Thyroid gland (tissue), 4 donors: ENCODE measurements around the gene BTRC. TPM values are rescaled to one million over a fixed set of nuclear protein-coding genes. Genes with fewer than 3 reads are reported as not detected.

ENCODE experiments used
- DNase-seq, 2 donors: peaks; one replicate each; pipeline ENCODE4 v3.0.0-alpha.2; 2019
- H3K27ac ChIP-seq, 3 donors: fragments of 200-600 bp; sonication (generic); 1 replicate in 2 of 3; 2 replicates in 1 of 3; pipeline ENCODE4 v1.5.1; 2016 to 2019; ENCODE audit warnings: mild to moderate bottlenecking in 1 of 3, moderate library complexity in 1 of 3
- H3K27me3 ChIP-seq: fragments of 200-600 bp; sonication (generic); one replicate; pipeline ENCODE4 v1.5.1; 2019
- H3K36me3 ChIP-seq, 2 donors: fragments of 200-600 bp; sonication (generic); one replicate each; pipeline ENCODE4 v1.5.1; 2016 to 2019
- H3K4me1 ChIP-seq, 2 donors: fragments of 200-600 bp; sonication (generic); one replicate each; pipeline ENCODE4 v1.5.1; 2017 to 2019
- H3K4me3 ChIP-seq, 3 donors: fragments of 200-600 bp; sonication (generic); replicated peaks in 1 of 3; 1 replicate in 2 of 3; 2 replicates in 1 of 3; pipeline ENCODE4 v1.5.1; 2016; ENCODE audit warnings: mild to moderate bottlenecking in 1 of 3
- H3K9me3 ChIP-seq: fragments of 200-600 bp; sonication (generic); one replicate; pipeline ENCODE4 v1.5.1; 2017
- POLR2A ChIP-seq, 2 donors: fragments of 450-650 bp; IDR thresholded peaks; one replicate each; pipeline ENCODE4 v1.6.1; 2017; ENCODE audit warnings: antibody characterized with exemption in 2 of 2, mild to moderate bottlenecking in 2 of 2, moderate library complexity in 1 of 2
- WGBS, 2 donors: methylation state at CpG; one replicate each; pipeline ENCODE4 v1.1.5; 2017; 5-methylcytosine and 5-hydroxymethylcytosine counted together
- intact Hi-C: fragments of 100-400 bp; cut with DNase I; formaldehyde crosslinking; loops from one replicate; pipeline ENCODE4 v1.15.1; 2023
- total RNA-seq, 4 donors: library from RNA; depleted of rRNA; stranded (reverse); fragments of >200 nt; gene quantifications; one replicate each; pipeline ENCODE4 v1.2.3, GENCODE V29; 2016
- TF ChIP-seq, protein P1 (sequence below), 6 experiments: fragments of 200-600 bp in 3 of 6; fragments of 450-650 bp in 3 of 6; sonication (generic) in 3 of 6; IDR thresholded peaks; one replicate each; pipeline ENCODE4 v1.5.1; 2016 to 2019; ENCODE audit warnings: antibody characterized with exemption in 6 of 6, mild to moderate bottlenecking in 2 of 6, inconsistent platforms in 1 of 6, moderate library complexity in 1 of 6

Gene BTRC
- total RNA-seq, 4 donors from 2014 or later, result 14.5 to 70.4 (median 22.7) TPM

GRCh38 chr10:101375076-101375475 lies 21.1 kb downstream of the BTRC start:
- Histone ChIP-seq H3K27ac (no peak overlapping the region), H3K27me3 (no peaks in the 10 kb centered on the region), H3K4me1 (no peaks in the 10 kb centered on the region), H3K4me3 (no peak overlapping the region), H3K9me3 (no peaks in the 10 kb centered on the region), H3K36me3 (no peaks in the 10 kb centered on the region)
- TF ChIP-seq, protein P1, sequence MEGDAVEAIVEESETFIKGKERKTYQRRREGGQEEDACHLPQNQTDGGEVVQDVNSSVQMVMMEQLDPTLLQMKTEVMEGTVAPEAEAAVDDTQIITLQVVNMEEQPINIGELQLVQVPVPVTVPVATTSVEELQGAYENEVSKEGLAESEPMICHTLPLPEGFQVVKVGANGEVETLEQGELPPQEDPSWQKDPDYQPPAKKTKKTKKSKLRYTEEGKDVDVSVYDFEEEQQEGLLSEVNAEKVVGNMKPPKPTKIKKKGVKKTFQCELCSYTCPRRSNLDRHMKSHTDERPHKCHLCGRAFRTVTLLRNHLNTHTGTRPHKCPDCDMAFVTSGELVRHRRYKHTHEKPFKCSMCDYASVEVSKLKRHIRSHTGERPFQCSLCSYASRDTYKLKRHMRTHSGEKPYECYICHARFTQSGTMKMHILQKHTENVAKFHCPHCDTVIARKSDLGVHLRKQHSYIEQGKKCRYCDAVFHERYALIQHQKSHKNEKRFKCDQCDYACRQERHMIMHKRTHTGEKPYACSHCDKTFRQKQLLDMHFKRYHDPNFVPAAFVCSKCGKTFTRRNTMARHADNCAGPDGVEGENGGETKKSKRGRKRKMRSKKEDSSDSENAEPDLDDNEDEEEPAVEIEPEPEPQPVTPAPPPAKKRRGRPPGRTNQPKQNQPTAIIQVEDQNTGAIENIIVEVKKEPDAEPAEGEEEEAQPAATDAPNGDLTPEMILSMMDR (IDR thresholded peaks at IDR 0.05), result no peak
- TF ChIP-seq POLR2A (IDR thresholded peaks at IDR 0.05), result no peak
- intact Hi-C loops, result no loop called here
- DNase-seq, result no peak
- 92 to 94% methylated on average over 7 of the region's 7 CpGs for WGBS, 2 donors

DNA sequence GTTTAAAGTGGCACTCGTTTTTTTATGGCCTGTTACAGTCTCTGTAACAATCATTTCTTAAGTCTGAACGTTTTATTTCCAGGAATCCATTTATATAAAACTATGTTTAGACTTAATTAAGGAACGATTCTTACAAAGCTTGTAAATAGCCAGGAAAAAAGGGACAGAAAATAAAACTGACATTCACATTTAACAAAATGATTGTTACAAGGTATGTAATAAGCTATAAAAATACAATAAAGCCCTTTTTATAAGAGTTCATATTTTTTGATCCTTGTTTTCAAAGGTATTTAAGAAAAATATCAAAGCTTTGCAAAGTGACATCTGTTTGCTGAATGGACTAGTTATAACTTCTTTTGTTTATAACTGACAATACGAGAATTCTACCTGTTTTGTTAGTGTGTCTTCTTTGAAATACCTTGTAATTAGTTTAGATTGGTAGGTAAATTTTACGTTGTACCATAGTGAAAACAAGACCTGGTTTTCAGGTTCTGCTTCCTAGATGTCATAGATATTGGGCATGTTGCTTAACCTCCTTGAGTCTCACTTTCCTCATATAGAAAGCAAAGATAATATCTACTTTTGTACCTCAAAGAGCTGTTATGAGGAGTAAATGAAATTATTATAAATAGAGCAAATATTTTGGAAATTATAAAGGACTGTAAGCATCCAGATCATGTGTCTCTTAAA lies 25.8 kb downstream of the BTRC start:
- Histone ChIP-seq H3K27ac (no peak overlapping the region), H3K4me1 (no peaks in the 10 kb centered on the region), H3K4me3 (no peak overlapping the region), H3K9me3 (no peaks in the 10 kb centered on the region), H3K27me3 (no peaks in the 10 kb centered on the region), H3K36me3 (no peaks in the 10 kb centered on the region)
- DNase-seq, result no peak
- 82 to 84% methylated on average over 5 of the region's 5 CpGs for WGBS, 2 donors
- TF ChIP-seq POLR2A (IDR thresholded peaks at IDR 0.05), result no peak
- TF ChIP-seq, protein P1 (IDR thresholded peaks at IDR 0.05), result no peak
- intact Hi-C loops, result no loop called here

GRCh38 chr10:101380353-101381017 lies 26.5 kb downstream of the BTRC start:
- Histone ChIP-seq H3K4me1 (no peaks in the 10 kb centered on the region), H3K27ac (no peak overlapping the region), H3K4me3 (no peak overlapping the region), H3K27me3 (no peaks in the 10 kb centered on the region), H3K36me3 (no peaks in the 10 kb centered on the region), H3K9me3 (no peaks in the 10 kb centered on the region)
- no peak for TF ChIP-seq POLR2A (IDR thresholded peaks at IDR 0.05)
- TF ChIP-seq, protein P1 (IDR thresholded peaks at IDR 0.05), result no peak
- 77 to 79% methylated on average over 5 of the region's 5 CpGs for WGBS, 2 donors
- DNase-seq, result no peak
- intact Hi-C loops, result no loop called here

DNA sequence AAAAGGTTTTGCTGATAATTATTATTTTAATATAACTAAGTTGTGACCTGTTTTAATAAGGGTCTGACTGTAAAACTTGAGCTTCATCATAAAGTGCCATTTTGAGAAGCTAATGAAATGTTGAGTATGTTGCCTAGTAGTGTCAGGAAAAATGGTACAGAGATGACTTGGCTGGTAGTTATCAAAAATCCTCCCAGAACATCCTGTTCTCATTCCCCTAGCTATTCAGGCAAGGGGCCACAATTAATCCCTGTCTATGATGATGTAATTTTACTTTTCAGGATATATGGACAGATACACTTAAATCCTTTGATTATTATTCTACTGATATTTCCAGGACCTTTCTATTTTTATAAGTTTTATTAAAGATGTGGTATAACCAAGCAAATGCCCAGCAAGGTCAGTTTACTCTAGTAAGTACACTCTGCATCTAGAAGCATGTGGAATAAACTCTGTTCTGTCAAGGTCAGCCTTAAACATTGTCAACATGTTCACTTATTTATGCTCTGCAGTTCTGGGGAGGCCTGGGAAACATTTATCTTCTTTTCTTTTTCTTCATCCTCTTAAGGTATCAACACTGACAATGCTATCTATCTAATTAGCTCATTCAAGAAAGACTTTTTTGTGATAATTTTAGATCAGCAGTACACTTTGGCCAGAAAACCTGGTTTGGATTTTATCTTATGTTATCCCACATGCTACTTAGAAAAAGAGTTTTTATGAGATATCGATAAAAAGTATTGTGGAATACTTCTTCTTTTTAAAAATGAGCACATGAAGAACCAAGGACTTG lies 32.1 kb downstream of the BTRC start:
- Histone ChIP-seq H3K27ac (no peak overlapping the region), H3K4me3 (no peak overlapping the region), H3K9me3 (no peaks in the 10 kb centered on the region), H3K36me3 (no peaks in the 10 kb centered on the region), H3K27me3 (no peaks in the 10 kb centered on the region), H3K4me1 (peaks cover 3 to 6% of the 10 kb centered on the region in 2 donors)
- TF ChIP-seq, protein P1 (IDR thresholded peaks at IDR 0.05), result no peak
- TF ChIP-seq POLR2A (IDR thresholded peaks at IDR 0.05), result no peak
- DNase-seq, result no peak
- WGBS, 2 donors, result 95 to 98% methylated on average over 1 of the region's 1 CpG
- intact Hi-C loops, result no loop called here
